HEK293T (cell line): ENCODE results near the gene PDE2A.

ENCODE experiments used
- CTCF ChIA-PET: fragments of 350-600 bp; formaldehyde crosslinking; extraction: SDS; loops from one replicate; lab custom pipeline; 2021; ENCODE audit warnings: antibody characterized with exemption, inconsistent platforms; lab: Yijun Ruan, JAX
- POLR2A ChIA-PET: fragments of 350-600 bp; formaldehyde crosslinking; extraction: SDS; loops from one replicate; lab custom pipeline; 2020; ENCODE audit warnings: antibody characterized with exemption, inconsistent platforms; lab: Yijun Ruan, JAX
- DNase-seq: peaks from one replicate; pipeline ENCODE4 v3.0.0; 2012; ENCODE audit warnings: mixed read lengths; ENCODE audit errors: extremely low spot score
- ARNT ChIP-seq: fragments of 450-650 bp; IDR thresholded peaks from 2 replicates; pipeline ENCODE4 v1.6.1; 2017; ENCODE audit warnings: mild to moderate bottlenecking
- BHLHE40 ChIP-seq: fragments of 450-650 bp; IDR thresholded peaks from 2 replicates; pipeline ENCODE4 v1.6.1; 2016; ENCODE audit warnings: mild to moderate bottlenecking, moderate library complexity, borderline replicate concordance
- CTBP1 ChIP-seq: fragments of 450-650 bp; IDR thresholded peaks from 2 replicates; pipeline ENCODE4 v1.6.1; 2016; ENCODE audit warnings: borderline replicate concordance
- ELF4 ChIP-seq: fragments of 450-650 bp; IDR thresholded peaks from 2 replicates; pipeline ENCODE4 v1.6.1; 2017; ENCODE audit warnings: antibody characterized with exemption
- FOXA1 ChIP-seq: fragments of 450-650 bp; IDR thresholded peaks from 2 replicates; pipeline ENCODE4 v1.6.1; 2016; ENCODE audit warnings: mild to moderate bottlenecking
- FOXK2 ChIP-seq: fragments of 450-650 bp; IDR thresholded peaks from 2 replicates; pipeline ENCODE4 v1.6.1; 2016; ENCODE audit warnings: mild to moderate bottlenecking
- FOXM1 ChIP-seq: fragments of 450-650 bp; IDR thresholded peaks from 2 replicates; pipeline ENCODE4 v1.6.1; 2017; ENCODE audit warnings: mild to moderate bottlenecking, borderline replicate concordance
- HDGF ChIP-seq: fragments of 450-650 bp; IDR thresholded peaks from 2 replicates; pipeline ENCODE4 v1.6.1; 2017; ENCODE audit warnings: antibody characterized with exemption, borderline replicate concordance
- L3MBTL2 ChIP-seq: fragments of 450-650 bp; conservative IDR thresholded peaks from 2 replicates; pipeline ENCODE4 v1.6.1; 2016; ENCODE audit warnings: mild to moderate bottlenecking
- LEF1 ChIP-seq: fragments of 450-650 bp; IDR thresholded peaks from 2 replicates; pipeline ENCODE4 v1.6.1; 2017; ENCODE audit warnings: mild to moderate bottlenecking, borderline replicate concordance
- NFRKB ChIP-seq: fragments of 450-650 bp; IDR thresholded peaks from 2 replicates; pipeline ENCODE4 v1.6.1; 2016; ENCODE audit warnings: mild to moderate bottlenecking, moderate library complexity
- PKNOX1 ChIP-seq: fragments of 450-650 bp; IDR thresholded peaks from 2 replicates; pipeline ENCODE4 v1.6.1; 2016
- SP1 ChIP-seq: fragments of 450-650 bp; IDR thresholded peaks from 2 replicates; pipeline ENCODE4 v1.6.1; 2017
- SUZ12 ChIP-seq: fragments of 450-650 bp; IDR thresholded peaks from 2 replicates; pipeline ENCODE4 v1.6.1; 2016; ENCODE audit warnings: mild to moderate bottlenecking
- TARDBP ChIP-seq: fragments of 450-650 bp; IDR thresholded peaks from 2 replicates; pipeline ENCODE4 v1.6.1; 2016
- ZNF384 ChIP-seq: fragments of 450-650 bp; IDR thresholded peaks from 2 replicates; pipeline ENCODE4 v1.6.1; 2016

The PDE2A gene

GRCh38 chr11:72703267-72704008 is 29.2 kb upstream of the PDE2A start:
- TF ChIP-seq SP1, result no peak
- TF ChIP-seq BHLHE40, result no peak
- TF ChIP-seq ZNF384, result no peak
- no peak for TF ChIP-seq LEF1
- TF ChIP-seq TARDBP, result no peak
- no peak for TF ChIP-seq L3MBTL2
- no peak for TF ChIP-seq SUZ12
- TF ChIP-seq FOXM1, result no peak
- TF ChIP-seq ELF4, result no peak
- TF ChIP-seq CTBP1, result no peak
- no peak for TF ChIP-seq FOXA1
- TF ChIP-seq NFRKB, result no peak
- POLR2A ChIA-PET, result no interaction called here

GRCh38 chr11:72702577-72703241 is 28.5 kb upstream of the PDE2A start:
- DNase-seq, result no peak
- ChIA-PET CTCF (no interaction called here), POLR2A (no interaction called here)
- TF ChIP-seq ZNF384, result no peak
- no peak for TF ChIP-seq L3MBTL2
- no peak for TF ChIP-seq HDGF

More at GRCh38 chr11:72703267-72704008, 29.2 kb upstream of the PDE2A start:
- CTCF ChIA-PET, result no interaction called here
- no peak for DNase-seq

GRCh38 chr11:72702096-72702495 is 27.9 kb upstream of the PDE2A start:
- POLR2A ChIA-PET, result no interaction called here
- no peak for TF ChIP-seq HDGF
- no peak for TF ChIP-seq CTBP1
- no peak for TF ChIP-seq FOXK2
- no peak for TF ChIP-seq ARNT
- no peak for TF ChIP-seq TARDBP
- TF ChIP-seq NFRKB, result no peak
- TF ChIP-seq BHLHE40, result no peak
- no peak for TF ChIP-seq SP1
- TF ChIP-seq ZNF384, result no peak
- no peak for TF ChIP-seq PKNOX1
- TF ChIP-seq FOXA1, result no peak
- no peak for TF ChIP-seq FOXM1
- TF ChIP-seq L3MBTL2, result no peak
- TF ChIP-seq LEF1, result no peak
- no peak for TF ChIP-seq ELF4
- no peak for TF ChIP-seq SUZ12
- CTCF ChIA-PET, result no interaction called here
- DNase-seq, result no peak

- no peak for TF ChIP-seq HDGF
- POLR2A ChIA-PET, result no interaction called here
- CTCF ChIA-PET, result no interaction called here
Observed at GRCh38 chr11:72701466-72701865, 27.2 kb upstream of the PDE2A start.

GRCh38 chr11:72700146-72700545 is 25.9 kb upstream of the PDE2A start:
- DNase-seq, result no peak
- ChIA-PET CTCF (interaction anchor here (0.7 kb wide), 1 partner anchor 16 kb away, joined by 4 read pairs; no protein-coding TSS in a partner anchor), POLR2A (no interaction called here)
- no peak for TF ChIP-seq FOXA1
- TF ChIP-seq ELF4, result no peak
- TF ChIP-seq PKNOX1, result no peak
- TF ChIP-seq FOXM1, result no peak
- TF ChIP-seq CTBP1, result no peak
- no peak for TF ChIP-seq HDGF
- no peak for TF ChIP-seq LEF1
- no peak for TF ChIP-seq ARNT
- TF ChIP-seq ZNF384, result no peak
- no peak for TF ChIP-seq BHLHE40
- no peak for TF ChIP-seq TARDBP
- TF ChIP-seq L3MBTL2, result no peak
- TF ChIP-seq SUZ12, result no peak
- TF ChIP-seq NFRKB, result no peak
- TF ChIP-seq SP1, result no peak

More at GRCh38 chr11:72701466-72701865, 27.2 kb upstream of the PDE2A start:
- no peak for DNase-seq

- CTCF ChIA-PET, result no interaction called here
Observed at GRCh38 chr11:72697814-72698213, 23.6 kb upstream of the PDE2A start.

More at GRCh38 chr11:72697814-72698213, 23.6 kb upstream of the PDE2A start:
- TF ChIP-seq CTBP1, result no peak
- no peak for TF ChIP-seq PKNOX1
- no peak for TF ChIP-seq FOXA1
- TF ChIP-seq FOXK2, result no peak
- no peak for TF ChIP-seq ELF4
- TF ChIP-seq ZNF384, result no peak
- TF ChIP-seq HDGF, result no peak
- no peak for TF ChIP-seq BHLHE40
- TF ChIP-seq NFRKB, result no peak
- no peak for TF ChIP-seq TARDBP
- DNase-seq, result no peak
- POLR2A ChIA-PET, result no interaction called here
